Uterus (tissue), 2 donors: ENCODE measurements around the gene WFS1.

ENCODE experiments used
- POLR2A ChIP-seq, 2 donors: fragments of 450-650 bp; IDR thresholded peaks; one replicate each; pipeline ENCODE4 v1.6.1; 2016; ENCODE audit warnings: antibody characterized with exemption in 2 of 2, mild to moderate bottlenecking in 1 of 2, moderate library complexity in 1 of 2
- TF ChIP-seq, protein P1 (sequence below), 4 experiments: fragments of 200-600 bp in 2 of 4; fragments of 450-650 bp in 2 of 4; sonication (generic) in 2 of 4; IDR thresholded peaks; one replicate each; pipeline ENCODE4 v1.5.1; 2016 to 2019; ENCODE audit warnings: antibody characterized with exemption in 4 of 4, mild to moderate bottlenecking in 2 of 4, moderate library complexity in 1 of 4

DNA sequence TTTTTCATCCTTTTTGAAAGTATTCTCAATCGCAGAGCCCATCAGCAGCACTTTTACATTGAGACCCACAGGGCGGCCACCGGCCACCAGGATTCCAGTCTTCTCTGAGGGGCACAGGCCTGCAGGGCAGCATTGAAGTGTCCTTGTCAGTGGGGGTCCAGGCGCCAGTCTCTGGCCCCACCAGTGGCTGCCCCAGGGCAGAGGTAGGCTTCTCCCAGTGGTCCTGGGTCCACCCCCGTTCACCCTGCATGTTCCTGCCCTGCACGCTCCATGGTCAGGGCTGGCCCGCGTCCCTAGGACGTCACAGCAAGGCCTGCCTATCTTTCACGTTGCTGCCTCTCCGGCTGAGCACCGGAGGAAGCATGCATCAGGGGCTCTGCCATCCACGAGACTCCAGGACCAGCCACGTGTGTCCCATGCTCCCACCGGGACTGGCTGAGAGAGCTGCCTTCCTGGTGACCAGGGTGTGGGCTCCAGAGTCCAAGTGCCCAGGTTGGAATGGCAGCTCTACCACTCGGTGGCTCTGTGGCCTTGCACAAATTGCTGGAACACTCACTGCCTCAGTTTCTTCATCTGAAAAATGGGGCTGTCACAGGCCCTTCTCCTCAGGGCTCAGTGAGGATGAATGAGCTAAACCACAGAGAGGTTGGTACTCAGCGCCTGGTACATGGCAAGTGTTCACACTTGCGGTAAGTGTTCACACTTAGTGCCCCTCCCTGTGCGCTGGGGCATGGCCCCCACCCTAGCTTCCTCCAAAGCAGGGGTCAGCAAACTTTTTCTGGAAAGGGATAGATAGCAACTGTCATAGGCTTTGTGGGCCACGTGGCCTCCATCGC is 38.6 kb upstream of the WFS1 start:
- no peak for TF ChIP-seq POLR2A (IDR thresholded peaks at IDR 0.05)
- TF ChIP-seq, protein P1, sequence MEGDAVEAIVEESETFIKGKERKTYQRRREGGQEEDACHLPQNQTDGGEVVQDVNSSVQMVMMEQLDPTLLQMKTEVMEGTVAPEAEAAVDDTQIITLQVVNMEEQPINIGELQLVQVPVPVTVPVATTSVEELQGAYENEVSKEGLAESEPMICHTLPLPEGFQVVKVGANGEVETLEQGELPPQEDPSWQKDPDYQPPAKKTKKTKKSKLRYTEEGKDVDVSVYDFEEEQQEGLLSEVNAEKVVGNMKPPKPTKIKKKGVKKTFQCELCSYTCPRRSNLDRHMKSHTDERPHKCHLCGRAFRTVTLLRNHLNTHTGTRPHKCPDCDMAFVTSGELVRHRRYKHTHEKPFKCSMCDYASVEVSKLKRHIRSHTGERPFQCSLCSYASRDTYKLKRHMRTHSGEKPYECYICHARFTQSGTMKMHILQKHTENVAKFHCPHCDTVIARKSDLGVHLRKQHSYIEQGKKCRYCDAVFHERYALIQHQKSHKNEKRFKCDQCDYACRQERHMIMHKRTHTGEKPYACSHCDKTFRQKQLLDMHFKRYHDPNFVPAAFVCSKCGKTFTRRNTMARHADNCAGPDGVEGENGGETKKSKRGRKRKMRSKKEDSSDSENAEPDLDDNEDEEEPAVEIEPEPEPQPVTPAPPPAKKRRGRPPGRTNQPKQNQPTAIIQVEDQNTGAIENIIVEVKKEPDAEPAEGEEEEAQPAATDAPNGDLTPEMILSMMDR (IDR thresholded peaks at IDR 0.05): no peak
